Measurements from ENCODE around the gene NAP1L4.
"Not testable (repeated sequence)": the region's sequence is repeated elsewhere in the genome, so short reads cannot be mapped to it uniquely, and the experiment has no call there.

NAP1L4 gene

GRCh38 chr11:2921261-2921660 lies 70.9 kb downstream of the NAP1L4 start:
- no peak for DNase-seq

DNA sequence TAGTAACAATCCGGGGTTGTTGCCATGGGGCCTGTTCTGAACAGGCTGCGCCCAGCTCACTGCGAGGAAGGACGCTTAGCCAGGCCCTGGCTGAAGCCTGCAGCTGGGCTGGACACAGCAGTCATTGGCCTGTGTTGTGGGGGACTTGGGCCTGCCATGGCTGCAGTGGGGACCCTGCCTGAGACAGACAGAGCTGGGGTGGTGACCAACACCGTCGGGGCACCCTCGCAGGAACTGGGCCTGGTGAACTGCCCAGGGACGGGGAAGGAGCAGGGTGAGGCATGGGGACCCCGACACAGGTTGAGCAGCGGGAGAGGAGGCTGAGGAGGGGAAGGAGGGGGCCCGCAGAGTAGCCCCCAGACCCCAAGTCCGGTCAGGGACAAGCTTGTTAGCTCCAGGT lies 71.8 kb downstream of the NAP1L4 start:
- DNase-seq: no peak

GRCh38 chr11:2919837-2920236 lies 72.3 kb downstream of the NAP1L4 start:
- DNase-seq: no peak

DNA sequence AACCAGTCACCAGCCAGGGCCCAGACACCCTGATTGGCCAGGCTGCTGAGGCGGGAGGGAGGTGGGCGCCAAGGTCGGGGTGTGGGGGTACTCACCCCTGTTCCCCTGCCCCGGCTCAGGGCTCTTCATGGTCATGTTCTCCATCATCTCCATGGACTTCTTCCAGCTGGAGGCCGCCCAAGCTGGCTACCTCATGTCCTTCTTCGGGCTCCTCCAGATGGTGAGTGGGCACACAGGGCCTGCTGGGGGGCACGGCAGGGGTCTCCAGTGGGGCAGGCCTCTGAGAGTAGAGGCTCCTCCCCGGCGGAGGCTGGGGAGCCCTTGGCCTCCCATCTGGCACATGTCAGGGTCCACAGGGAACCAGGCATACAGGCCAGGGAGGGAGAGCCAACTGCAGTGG lies 72.9 kb downstream of the NAP1L4 start:
- DNase-seq: no peak

DNA sequence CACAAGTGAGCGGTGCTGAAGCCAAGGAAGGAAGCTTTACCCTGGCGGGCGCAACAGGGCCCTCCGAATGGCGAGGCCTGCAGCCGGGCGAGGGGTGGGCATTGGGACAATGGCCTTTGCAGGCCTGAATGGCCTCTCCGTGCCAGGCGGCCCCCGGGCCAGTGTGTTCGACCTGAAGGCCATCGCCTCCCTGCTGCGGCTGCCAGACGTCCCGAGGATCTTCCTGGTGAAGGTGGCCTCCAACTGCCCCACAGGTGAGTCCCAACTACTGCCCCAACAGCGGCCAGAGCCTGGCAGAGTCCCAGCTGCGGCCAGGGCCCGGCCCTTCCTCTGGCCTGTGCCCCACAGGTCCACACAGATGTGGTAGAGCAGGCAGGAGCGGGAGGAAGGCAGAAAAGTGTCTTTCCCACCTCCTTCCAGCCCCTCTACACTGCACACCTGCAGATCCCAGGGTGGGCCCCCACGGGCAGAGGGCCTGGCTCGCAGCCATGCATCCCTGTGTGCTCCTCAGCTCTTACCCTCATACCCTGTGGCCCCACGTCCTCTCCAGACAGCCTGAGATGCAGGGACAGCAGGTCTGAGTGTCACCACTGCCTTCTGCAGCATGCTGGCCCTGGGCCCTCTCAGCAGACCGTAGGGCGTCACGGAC lies 74.2 kb downstream of the NAP1L4 start:
- no peak for DNase-seq

- DNase-seq: no peak
These were observed 75.1 kb downstream of the NAP1L4 start for GRCh38 chr11:2916892-2917645.

GRCh38 chr11:2916114-2916891 lies 75.8 kb downstream of the NAP1L4 start:
- no peak for DNase-seq

DNA sequence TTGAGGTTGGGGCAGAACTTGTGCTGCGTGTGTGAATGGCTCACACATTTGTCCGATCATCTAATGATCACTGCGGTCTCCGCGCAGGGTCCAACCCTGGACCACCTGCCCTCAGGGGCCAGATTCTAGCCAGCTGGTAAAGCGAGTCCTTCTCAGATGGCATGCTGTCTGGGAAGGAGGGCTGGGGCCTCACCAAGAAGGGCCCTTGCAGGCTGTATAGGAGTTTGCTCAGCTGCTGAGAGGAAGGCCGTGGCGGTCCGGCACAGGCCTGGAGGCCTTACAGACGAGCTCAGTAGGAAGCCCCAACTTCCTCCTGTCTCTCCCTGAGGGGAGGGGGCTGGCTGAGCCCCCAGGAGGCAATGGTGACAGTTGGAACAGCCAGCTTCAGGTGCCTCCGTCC lies 76.7 kb downstream of the NAP1L4 start:
- no peak for DNase-seq

GRCh38 chr11:2914455-2915195 lies 77.5 kb downstream of the NAP1L4 start:
- DNase-seq: no peak

DNA sequence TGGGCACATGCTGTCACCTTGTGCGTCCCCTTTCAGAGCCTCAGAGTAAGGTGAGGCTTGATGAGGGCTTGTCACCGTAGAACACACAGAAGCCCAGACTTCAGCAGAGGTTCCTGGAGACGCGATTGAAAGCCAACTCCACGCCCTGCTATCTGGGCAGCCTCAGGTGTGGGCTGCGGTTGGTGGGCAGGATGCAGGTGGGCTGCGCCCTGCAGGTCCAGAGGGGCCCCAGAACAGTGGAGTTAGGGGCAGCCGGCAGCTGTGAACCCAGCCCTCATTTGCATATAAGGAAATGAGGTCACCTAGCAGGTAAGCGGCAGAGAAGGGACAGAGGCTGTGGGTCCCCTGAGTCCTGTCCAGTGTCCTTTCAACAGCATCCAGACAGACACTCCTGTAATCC lies 78.4 kb downstream of the NAP1L4 start:
- no peak for DNase-seq

DNA sequence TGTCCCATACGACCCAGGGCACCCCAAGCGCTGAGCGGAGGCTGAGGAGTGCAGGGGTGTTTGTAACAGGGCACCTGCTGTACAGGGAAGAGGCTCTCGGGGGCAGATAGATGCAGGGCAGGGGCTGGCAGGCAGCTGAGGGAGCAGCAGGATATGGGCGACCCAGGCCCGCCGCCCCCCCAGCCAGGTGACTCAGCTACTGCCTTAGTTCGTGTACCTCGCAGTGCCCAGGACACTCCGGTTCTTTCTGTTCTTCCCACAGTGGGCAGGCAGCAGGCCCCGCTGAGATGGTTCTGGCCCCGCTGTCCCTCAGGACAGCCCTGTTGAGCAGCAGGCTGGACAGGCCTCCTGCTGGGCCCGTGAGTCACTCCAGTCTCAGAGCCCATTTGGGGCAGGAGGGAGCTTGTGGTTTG lies 79.1 kb downstream of the NAP1L4 start:
- no peak for DNase-seq

DNA sequence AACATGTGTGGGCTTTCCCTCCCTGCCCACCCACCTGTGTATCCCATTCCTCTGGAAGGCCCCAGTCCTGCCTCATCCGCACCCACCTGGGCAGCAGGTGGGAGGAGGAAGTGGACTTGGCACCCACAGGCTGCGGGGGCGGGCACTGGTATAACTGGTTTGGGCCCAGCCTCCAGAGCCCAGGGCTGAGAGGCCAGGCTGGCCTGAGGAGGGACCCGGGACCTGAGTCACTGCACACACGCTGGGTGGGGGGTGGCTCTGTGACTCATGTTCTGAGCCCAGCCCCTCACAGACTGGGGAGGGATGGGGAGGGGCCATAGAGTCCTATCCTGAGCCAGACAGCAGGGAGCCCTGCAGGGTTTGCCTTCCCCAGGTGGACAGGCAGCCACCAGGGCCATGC lies 79.6 kb downstream of the NAP1L4 start:
- no peak for DNase-seq

- no peak for DNase-seq
These were observed 80.2 kb downstream of the NAP1L4 start for GRCh38 chr11:2911785-2912391.

DNA sequence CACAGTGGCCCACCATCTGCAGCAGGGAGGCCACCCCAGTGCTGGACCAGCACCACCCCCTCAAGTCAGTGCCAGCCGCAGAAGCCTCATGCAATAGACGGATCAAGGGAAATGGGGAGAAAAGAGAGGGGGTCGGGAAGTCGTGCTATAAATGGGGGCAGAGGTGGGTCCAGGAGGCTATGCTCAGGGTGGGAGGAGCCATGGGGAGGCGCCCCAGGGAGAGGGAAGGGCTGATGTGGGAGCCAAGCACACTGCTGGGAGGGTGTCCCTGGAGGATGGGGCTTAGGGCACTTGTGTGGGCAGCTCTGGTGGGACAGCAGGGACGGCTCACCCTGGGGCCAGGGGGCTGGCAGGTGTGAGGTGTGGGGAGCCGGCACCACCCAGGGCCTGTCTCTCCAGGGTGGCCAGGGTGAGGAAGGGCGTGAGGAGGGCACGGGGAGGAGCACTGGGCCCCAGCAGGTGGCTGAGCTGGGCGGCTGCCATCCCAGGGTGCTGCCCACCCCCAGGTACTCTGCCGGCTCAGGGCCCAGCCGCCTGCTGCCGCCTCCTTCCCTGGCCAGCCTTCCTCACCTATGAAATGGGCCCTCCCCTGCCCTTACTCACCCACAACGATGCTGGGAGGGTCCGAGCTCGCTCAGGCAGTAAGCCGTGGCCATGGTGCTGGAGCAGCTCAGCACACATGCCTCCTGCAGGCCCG lies 80.9 kb downstream of the NAP1L4 start:
- DNase-seq: no peak

GRCh38 chr11:2910401-2910955 lies 81.7 kb downstream of the NAP1L4 start:
- DNase-seq: no peak

GRCh38 chr11:2909133-2909902 lies 82.8 kb downstream of the NAP1L4 start:
- DNase-seq: no peak

DNA sequence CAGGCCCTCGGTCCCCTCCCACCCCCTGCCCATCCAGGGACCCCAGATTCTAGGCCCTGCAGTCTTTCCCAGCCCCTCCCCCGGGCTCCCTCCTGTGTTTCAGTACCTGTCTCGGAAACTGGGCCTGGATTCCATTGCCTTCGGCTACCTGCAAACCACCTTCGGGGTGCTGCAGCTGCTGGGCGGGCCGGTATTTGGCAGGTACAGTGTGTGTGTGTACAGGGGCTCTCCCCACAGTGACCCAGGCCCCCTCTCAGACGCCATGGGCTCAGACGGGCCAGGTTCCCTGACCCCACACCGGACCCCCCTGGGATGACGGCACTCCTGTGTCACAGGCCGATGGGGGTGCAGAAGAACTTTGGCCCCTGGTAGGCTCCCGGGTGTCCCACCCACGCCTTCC lies 84.0 kb downstream of the NAP1L4 start:
- no peak for DNase-seq

DNA sequence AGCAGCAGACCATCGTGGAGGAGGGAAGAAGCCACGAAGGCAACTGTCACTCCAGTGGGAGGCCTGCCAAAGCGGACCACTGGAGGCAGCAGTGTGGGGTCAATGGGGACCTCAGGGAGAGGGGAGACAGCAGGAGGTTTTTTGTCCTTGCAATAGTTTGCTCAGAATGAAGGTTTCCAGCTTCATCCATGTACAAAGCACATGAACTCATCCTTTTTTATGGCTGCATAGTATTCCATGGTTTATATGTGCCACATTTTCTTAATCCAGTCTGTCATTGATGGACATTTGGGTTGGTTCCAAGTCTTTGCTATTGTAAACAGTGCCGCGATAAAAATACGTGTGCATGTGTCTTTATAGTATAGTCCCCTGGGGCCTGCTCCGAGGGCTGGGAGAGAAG lies 86.8 kb downstream of the NAP1L4 start:
- not testable (repeated sequence) for DNase-seq

DNA sequence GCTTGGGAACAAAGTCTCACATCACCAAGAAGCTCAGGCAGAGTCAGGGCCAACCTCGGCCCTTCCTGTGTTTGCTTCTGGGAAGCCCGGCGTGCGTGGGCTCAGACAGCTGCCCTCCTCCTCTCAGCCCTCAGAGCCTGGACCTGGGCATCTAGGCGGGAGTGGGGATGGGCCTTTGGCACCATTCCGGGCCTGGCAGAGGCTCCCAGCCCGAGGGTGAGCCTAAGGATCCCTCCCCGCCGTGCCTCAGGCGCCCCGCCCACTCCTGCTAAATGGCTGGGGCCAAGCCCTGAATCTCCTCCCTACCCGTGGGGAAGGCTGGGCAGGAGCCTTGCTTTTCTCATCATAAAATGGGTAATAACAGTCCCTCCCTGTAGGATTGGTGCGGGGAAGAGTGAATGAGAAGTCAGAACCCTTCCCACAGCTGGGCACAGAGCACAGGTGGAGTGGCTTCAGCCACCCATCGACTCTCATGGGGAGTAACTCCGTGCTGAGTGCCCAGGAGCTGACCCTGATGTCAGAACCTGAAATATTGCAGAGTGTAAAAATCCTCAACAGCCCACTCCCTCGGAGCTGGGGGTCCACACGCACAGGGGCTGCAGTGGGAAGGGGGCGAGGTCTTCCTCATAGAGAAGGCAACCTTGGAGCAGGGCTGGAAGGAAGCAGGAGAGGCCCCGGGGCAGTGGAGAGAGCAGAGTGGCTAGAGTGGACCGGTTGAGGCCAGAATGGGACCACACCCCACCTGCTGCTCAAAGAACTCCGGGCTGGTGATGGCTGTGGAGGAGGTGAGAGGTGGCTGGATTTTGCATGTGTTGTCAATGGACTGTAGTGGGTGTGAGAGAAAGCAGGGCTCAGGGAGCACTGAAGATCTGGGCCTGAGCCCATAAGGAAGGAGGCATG lies 87.7 kb downstream of the NAP1L4 start:
- DNase-seq: no peak

- DNase-seq: no peak
These were observed 88.5 kb downstream of the NAP1L4 start for GRCh38 chr11:2903672-2904011.

All from NCI-H524 treated with DMSO at 0.1 percent for 48 hours (cell line).